ENCODE results near the gene PLLP.

GRCh38 chr16:57253466-57253865, 31.0 kb downstream of the PLLP start:
- TF ChIP-seq POLR2A (IDR thresholded peaks at IDR 0.05) (no peak), CTCF (IDR thresholded peaks at IDR 0.05) (no peak), POLR2AphosphoS5 (IDR thresholded peaks at IDR 0.05) (no peak), EP300 (IDR thresholded peaks at IDR 0.05) (no peak)

Measured in upper lobe of left lung (tissue), 4 donors.